HepG2 (cell line): ENCODE data around the gene CIDEA. TPM values are rescaled to one million over a fixed set of nuclear protein-coding genes. Genes with fewer than 3 reads are reported as not detected.

ENCODE experiments used
- ARID3A ChIP-seq: IDR thresholded peaks from 2 replicates; pipeline ENCODE4 v1.6.1; 2012; ENCODE audit warnings: low read depth, low read length, improper control_type of control experiment
- CCDC6 ChIP-seq: sonication (generic); formaldehyde crosslinking; IDR thresholded peaks from 2 replicates; pipeline ENCODE4 v1.8.1; 2022; ENCODE audit warnings: mild to moderate bottlenecking, missing genetic modification reagents, moderate library complexity
- FOSL2 ChIP-seq: sonication (generic); formaldehyde crosslinking; IDR thresholded peaks from 2 replicates; pipeline ENCODE4 v1.4.0; 2020; ENCODE audit warnings: missing genetic modification reagents
- HMG20B ChIP-seq: conservative IDR thresholded peaks from 2 replicates; pipeline ENCODE4 v1.6.1; 2016; ENCODE audit warnings: missing genetic modification reagents, missing compliant biosample characterization
- KDM6A ChIP-seq: IDR thresholded peaks from 2 replicates; pipeline ENCODE4 v1.6.1; 2016; ENCODE audit warnings: low read depth
- KLF15 ChIP-seq: sonication (generic); formaldehyde crosslinking; IDR thresholded peaks from 2 replicates; pipeline ENCODE4 v1.8.1; 2023; ENCODE audit warnings: borderline replicate concordance, mild to moderate bottlenecking, inconsistent platforms, missing genetic modification reagents, mixed read lengths
- MYC ChIP-seq: sonication (generic); formaldehyde crosslinking; IDR thresholded peaks from 2 replicates; pipeline ENCODE4 v1.9.0; 2021; ENCODE audit warnings: missing genetic modification reagents, borderline replicate concordance
- NFIC ChIP-seq: IDR thresholded peaks from 2 replicates; pipeline ENCODE4 v1.6.1; 2012; ENCODE audit warnings: mild to moderate bottlenecking, low read length, inconsistent platforms
- NR1H2 ChIP-seq: sonication (generic); formaldehyde crosslinking; IDR thresholded peaks from 2 replicates; pipeline ENCODE4 v1.8.1; 2022; ENCODE audit warnings: low read depth, missing genetic modification reagents, borderline replicate concordance
- SALL1 ChIP-seq: sonication (generic); formaldehyde crosslinking; IDR thresholded peaks from 2 replicates; pipeline ENCODE4 v1.8.0; 2022; ENCODE audit warnings: mild to moderate bottlenecking, missing genetic modification reagents
- SIN3A ChIP-seq: IDR thresholded peaks from 2 replicates; pipeline ENCODE4 v1.6.1; 2011; ENCODE audit warnings: low read depth, mild to moderate bottlenecking, control low read depth, low read length, borderline replicate concordance
- SP4 ChIP-seq: sonication (generic); formaldehyde crosslinking; IDR thresholded peaks from 2 replicates; pipeline ENCODE4 v1.8.1; 2023; ENCODE audit warnings: mild to moderate bottlenecking, missing genetic modification reagents
- ZFAT ChIP-seq: sonication (generic); formaldehyde crosslinking; conservative IDR thresholded peaks from 2 replicates; pipeline ENCODE4 v1.8.1; 2023; ENCODE audit warnings: missing genetic modification reagents, inconsistent platforms
- ZNF317 ChIP-seq: sonication (generic); formaldehyde crosslinking; IDR thresholded peaks from 2 replicates; pipeline ENCODE4 v1.5.0; 2020; ENCODE audit warnings: mild to moderate bottlenecking, missing genetic modification reagents
- ZNF343 ChIP-seq: sonication (generic); formaldehyde crosslinking; IDR thresholded peaks from 2 replicates; pipeline ENCODE4 v1.4.0; 2020; ENCODE audit warnings: mild to moderate bottlenecking, missing genetic modification reagents
- ZNF567 ChIP-seq: sonication (generic); formaldehyde crosslinking; IDR thresholded peaks from 2 replicates; pipeline ENCODE4 v1.8.1; 2023; ENCODE audit warnings: mild to moderate bottlenecking, missing genetic modification reagents, borderline replicate concordance
- ZNF580 ChIP-seq: IDR thresholded peaks from 2 replicates; pipeline ENCODE4 v1.6.1; 2016; ENCODE audit warnings: low read depth, borderline replicate concordance
- ZSCAN9 ChIP-seq: IDR thresholded peaks from 2 replicates; pipeline ENCODE4 v1.6.1; 2016; ENCODE audit warnings: borderline replicate concordance
- polyA plus RNA-seq, 8 experiments: library from polyadenylated mRNA; depleted of rRNA in 3 of 8; stranded (reverse) in 7 of 8; unstranded in 1 of 8; fragments of >200 nt; fragmentation: Illumina TruSeq in 4 of 8; extraction: Trizol in 4 of 8; gene quantifications; 2 replicates each; pipeline versions ENCODE4 v1.2.1 to v1.2.3, GENCODE V29; 2011 to 2016; ENCODE audit warnings: low read depth in 4 of 8, missing spikeins in 1 of 8, mixed read lengths in 1 of 8; ENCODE audit not compliant: insufficient read depth in 1 of 8
- total RNA-seq, 5 experiments: library from RNA; depleted of rRNA; stranded (reverse); fragments of >200 nt; fragmentation: Illumina TruSeq; extraction: Trizol; gene quantifications; 2 replicates each; pipeline ENCODE4 v1.2.3, GENCODE V29; 2016; ENCODE audit warnings: low read depth in 1 of 5
- TF ChIP-seq, protein P1 (sequence below): sonication (generic); formaldehyde crosslinking; IDR thresholded peaks from 2 replicates; pipeline ENCODE4 v1.4.0; 2020; ENCODE audit warnings: mild to moderate bottlenecking, missing genetic modification reagents
- TF ChIP-seq, protein P2 (sequence below): IDR thresholded peaks from 2 replicates; pipeline ENCODE4 v1.6.1; 2016; ENCODE audit warnings: mild to moderate bottlenecking

Gene CIDEA
- total and polyA plus RNA-seq, 2 of the 13 experiments (the other 11 are each of a cell fraction or from before 2014, with no cell fraction given) = not detected

GRCh38 chr18:12278215-12278671 is 24.1 kb downstream of the CIDEA start (continued):
- TF ChIP-seq ARID3A (no peak), NR1H2 (CRISPR knock-in tag) (no peak), ZNF343 (CRISPR knock-in tag) (0 out of 2 replicates have a peak, but pooled peaks have one; percentile 47), ZNF317 (CRISPR knock-in tag) (peak; percentile 38; the same call in 1 of the 2 replicates), ZNF567 (CRISPR knock-in tag) (no peak), NFIC (no peak), ZFAT (CRISPR knock-in tag) (no peak), CCDC6 (CRISPR knock-in tag) (0 out of 2 replicates have a peak, but pooled peaks have one; percentile 55), HMG20B (CRISPR knock-in tag) (no peak), SALL1 (peak; percentile 74), KLF15 (0 out of 2 replicates have a peak, but pooled peaks have one; percentile 33), ZSCAN9 (peak; percentile 68; the same call in 1 of the 2 replicates), KDM6A (CRISPR knock-in tag) (no peak), ZNF580 (CRISPR knock-in tag) (peak; percentile 34; the same call in 1 of the 2 replicates), SP4 (CRISPR knock-in tag) (no peak), MYC (CRISPR knock-in tag) (peak; percentile 31; the same call in 1 of the 2 replicates), FOSL2 (peak; percentile 7; the same call in 1 of the 2 replicates), SIN3A (no peak)
- TF ChIP-seq, protein P1, sequence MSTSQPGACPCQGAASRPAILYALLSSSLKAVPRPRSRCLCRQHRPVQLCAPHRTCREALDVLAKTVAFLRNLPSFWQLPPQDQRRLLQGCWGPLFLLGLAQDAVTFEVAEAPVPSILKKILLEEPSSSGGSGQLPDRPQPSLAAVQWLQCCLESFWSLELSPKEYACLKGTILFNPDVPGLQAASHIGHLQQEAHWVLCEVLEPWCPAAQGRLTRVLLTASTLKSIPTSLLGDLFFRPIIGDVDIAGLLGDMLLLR (CRISPR knock-in tag) = peak; percentile 85; the same call in 1 of the 2 replicates
- TF ChIP-seq, protein P2, sequence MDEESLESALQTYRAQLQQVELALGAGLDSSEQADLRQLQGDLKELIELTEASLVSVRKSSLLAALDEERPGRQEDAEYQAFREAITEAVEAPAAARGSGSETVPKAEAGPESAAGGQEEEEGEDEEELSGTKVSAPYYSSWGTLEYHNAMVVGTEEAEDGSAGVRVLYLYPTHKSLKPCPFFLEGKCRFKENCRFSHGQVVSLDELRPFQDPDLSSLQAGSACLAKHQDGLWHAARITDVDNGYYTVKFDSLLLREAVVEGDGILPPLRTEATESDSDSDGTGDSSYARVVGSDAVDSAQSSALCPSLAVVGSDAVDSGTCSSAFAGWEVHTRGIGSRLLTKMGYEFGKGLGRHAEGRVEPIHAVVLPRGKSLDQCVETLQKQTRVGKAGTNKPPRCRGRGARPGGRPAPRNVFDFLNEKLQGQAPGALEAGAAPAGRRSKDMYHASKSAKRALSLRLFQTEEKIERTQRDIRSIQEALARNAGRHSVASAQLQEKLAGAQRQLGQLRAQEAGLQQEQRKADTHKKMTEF = 0 out of 2 replicates have a peak, but pooled peaks have one; percentile 5
